H9 (cell line): Measurements from ENCODE around the gene DSTN. TPM values are rescaled to one million over a fixed set of nuclear protein-coding genes. Genes with fewer than 3 reads are reported as not detected.

Experiments used
- DNase-seq: peaks from one replicate; pipeline ENCODE4 v3.0.0-alpha.2; 2017
- H2AFZ ChIP-seq: one replicate; pipeline ENCODE4 v1.6.1; 2013; ENCODE audit warnings: mild to moderate bottlenecking, low read length, control low read depth, moderate library complexity
- H2AK5ac ChIP-seq: 2 replicates; pipeline ENCODE4 v1.6.1; 2013; ENCODE audit warnings: low read length, control low read depth, mixed read lengths; ENCODE audit not compliant: insufficient read length
- H2BK120ac ChIP-seq: one replicate; pipeline ENCODE4 v1.6.1; 2013; ENCODE audit warnings: low read depth, mild to moderate bottlenecking, low read length, control low read depth, inconsistent platforms; ENCODE audit not compliant: poor library complexity, severe bottlenecking
- H2BK12ac ChIP-seq: 2 replicates; pipeline ENCODE4 v1.6.1; 2013; ENCODE audit warnings: low read length, control low read depth, mixed read lengths, low read depth; ENCODE audit not compliant: insufficient read length
- H2BK15ac ChIP-seq: 2 replicates; pipeline ENCODE4 v1.6.1; 2013; ENCODE audit warnings: low read depth, low read length, control low read depth
- H2BK20ac ChIP-seq: one replicate; pipeline ENCODE4 v1.6.1; 2013; ENCODE audit warnings: low read depth, mild to moderate bottlenecking, low read length, control low read depth, inconsistent platforms; ENCODE audit not compliant: poor library complexity, severe bottlenecking
- H2BK5ac ChIP-seq: 2 replicates; pipeline ENCODE4 v1.6.1; 2013; ENCODE audit warnings: low read length, control low read depth, mixed read lengths; ENCODE audit not compliant: insufficient read length
- H3K14ac ChIP-seq: 2 replicates; pipeline ENCODE4 v1.6.1; 2013; ENCODE audit warnings: low read length, control low read depth; ENCODE audit not compliant: insufficient read depth
- H3K18ac ChIP-seq: 2 replicates; pipeline ENCODE4 v1.6.1; 2013; ENCODE audit warnings: low read depth, mild to moderate bottlenecking, mixed read lengths, low read length, control low read depth; ENCODE audit not compliant: insufficient read length
- H3K23ac ChIP-seq: 2 replicates; pipeline ENCODE4 v1.6.1; 2013; ENCODE audit warnings: low read length, control low read depth, mixed read lengths, low read depth; ENCODE audit not compliant: insufficient read length
- H3K23me2 ChIP-seq: 2 replicates; pipeline ENCODE4 v1.6.1; 2013; ENCODE audit warnings: low read depth, mild to moderate bottlenecking, mixed read lengths, low read length, control low read depth; ENCODE audit not compliant: insufficient read length, poor library complexity, severe bottlenecking
- H3K27ac ChIP-seq: 2 replicates; pipeline ENCODE4 v1.5.1; 2013; ENCODE audit warnings: low read length, control low read depth, mixed read lengths, low read depth; ENCODE audit not compliant: insufficient read length
- H3K27me3 ChIP-seq: 2 replicates; pipeline ENCODE4 v1.6.1; 2013; ENCODE audit warnings: low read length, control low read depth, inconsistent platforms; ENCODE audit not compliant: insufficient read depth
- H3K4ac ChIP-seq: 2 replicates; pipeline ENCODE4 v1.6.1; 2013; ENCODE audit warnings: low read depth, mild to moderate bottlenecking, control low read depth, inconsistent platforms, low read length, moderate library complexity
- H3K4me1 ChIP-seq: 2 replicates; pipeline ENCODE4 v1.6.1; 2013; ENCODE audit warnings: low read length, control low read depth, inconsistent platforms; ENCODE audit not compliant: insufficient read depth
- H3K4me2 ChIP-seq: 2 replicates; pipeline ENCODE4 v1.6.1; 2013; ENCODE audit warnings: low read length, control low read depth, mixed read lengths; ENCODE audit not compliant: insufficient read length, insufficient read depth
- H3K56ac ChIP-seq: 2 replicates; pipeline ENCODE4 v1.6.1; 2013; ENCODE audit warnings: low read depth, mild to moderate bottlenecking, mixed read lengths, low read length, control low read depth; ENCODE audit not compliant: insufficient read length
- H3K79me1 ChIP-seq: 2 replicates; pipeline ENCODE4 v1.6.1; 2013; ENCODE audit warnings: low read depth, mild to moderate bottlenecking, moderate library complexity, low read length, control low read depth, inconsistent platforms; ENCODE audit not compliant: insufficient read depth, poor library complexity, severe bottlenecking
- H3K79me2 ChIP-seq: 2 replicates; pipeline ENCODE4 v1.6.1; 2013; ENCODE audit warnings: low read length, control low read depth, inconsistent platforms; ENCODE audit not compliant: insufficient read depth
- H3K9ac ChIP-seq: 2 replicates; pipeline ENCODE4 v1.6.1; 2013; ENCODE audit warnings: low read length, control low read depth, mixed read lengths; ENCODE audit not compliant: insufficient read length; ENCODE audit errors: extremely low read depth
- H3K9me3 ChIP-seq: one replicate; pipeline ENCODE4 v1.6.1; 2013; ENCODE audit warnings: low read depth, low read length, inconsistent platforms; ENCODE audit not compliant: control insufficient read depth
- H3T11ph ChIP-seq: one replicate; pipeline ENCODE4 v1.6.1; 2013; ENCODE audit warnings: mild to moderate bottlenecking, low read length, control low read depth, inconsistent platforms
- H4K20me1 ChIP-seq: one replicate; pipeline ENCODE4 v1.6.1; 2013; ENCODE audit not compliant: control insufficient read depth, insufficient read length, insufficient read depth
- H4K5ac ChIP-seq: 2 replicates; pipeline ENCODE4 v1.6.1; 2013; ENCODE audit warnings: low read depth, mild to moderate bottlenecking, mixed read lengths, low read length, control low read depth; ENCODE audit not compliant: insufficient read length
- H4K8ac ChIP-seq: replicated peaks from 2 replicates; pipeline ENCODE4 v1.6.1; 2013; ENCODE audit warnings: low read length, control low read depth, mixed read lengths, low read depth; ENCODE audit not compliant: insufficient read length
- H4K91ac ChIP-seq: 2 replicates; pipeline ENCODE4 v1.6.1; 2013; ENCODE audit warnings: low read depth, mild to moderate bottlenecking, moderate library complexity, mixed read lengths, low read length, control low read depth; ENCODE audit not compliant: insufficient read length
- H3K27ac Mint-ChIP-seq, 3 experiments: 2 replicates in 2 of 3; 3 replicates in 1 of 3; pipeline ENCODE4 v1.8.0; 2020 to 2021; ENCODE audit warnings: mixed read lengths in 3 of 3, mild to moderate bottlenecking in 1 of 3, moderate library complexity in 1 of 3
- H3K27me3 Mint-ChIP-seq: 2 replicates; pipeline ENCODE4 v1.8.0; 2021; ENCODE audit warnings: low read depth, mild to moderate bottlenecking, moderate library complexity, mixed read lengths
- H3K36me3 Mint-ChIP-seq, 3 experiments: 2 replicates in 2 of 3; 3 replicates in 1 of 3; pipeline ENCODE4 v1.8.0; 2020 to 2021; ENCODE audit warnings: low read depth in 3 of 3, mixed read lengths in 3 of 3; ENCODE audit not compliant: insufficient read depth in 1 of 3
- H3K4me1 Mint-ChIP-seq, 2 experiments: 2 replicates each; pipeline ENCODE4 v1.8.0; 2020; ENCODE audit warnings: mixed read lengths in 2 of 2
- H3K4me3 Mint-ChIP-seq, 2 experiments: 2 replicates in 1 of 2; 3 replicates in 1 of 2; pipeline ENCODE4 v1.8.0; 2020 to 2021; ENCODE audit warnings: mild to moderate bottlenecking in 2 of 2, mixed read lengths in 2 of 2, moderate library complexity in 1 of 2
- H3K9me3 Mint-ChIP-seq, 2 experiments: 2 replicates in 1 of 2; 3 replicates in 1 of 2; pipeline ENCODE4 v1.8.0; 2020; ENCODE audit warnings: mild to moderate bottlenecking in 2 of 2, mixed read lengths in 2 of 2, moderate library complexity in 1 of 2
- CTCF ChIP-seq: fragments of 200-600 bp; sonication (generic); conservative IDR thresholded peaks from 3 replicates; pipeline ENCODE4 v1.8.0; 2021; ENCODE audit warnings: antibody characterized with exemption, mild to moderate bottlenecking
- WGBS: extraction: QIAGEN DNeasy Blood & Tissue Kit; methylation state at CpG from one replicate; pipeline ENCODE4 v1.1.7; 2013; ENCODE audit warnings: missing lambda C conversion rate, low lambda C conversion rate, mixed read lengths; ENCODE audit not compliant: insufficient read length; ENCODE audit errors: extremely low coverage; 5-methylcytosine and 5-hydroxymethylcytosine counted together
- total RNA-seq: library from RNA; stranded (reverse); gene quantifications from 2 replicates; pipeline ENCODE4 v1.2.1, GENCODE V29; 2021

Gene DSTN
- total RNA-seq, 1 experiment from 2014 or later = 145 TPM

DNA sequence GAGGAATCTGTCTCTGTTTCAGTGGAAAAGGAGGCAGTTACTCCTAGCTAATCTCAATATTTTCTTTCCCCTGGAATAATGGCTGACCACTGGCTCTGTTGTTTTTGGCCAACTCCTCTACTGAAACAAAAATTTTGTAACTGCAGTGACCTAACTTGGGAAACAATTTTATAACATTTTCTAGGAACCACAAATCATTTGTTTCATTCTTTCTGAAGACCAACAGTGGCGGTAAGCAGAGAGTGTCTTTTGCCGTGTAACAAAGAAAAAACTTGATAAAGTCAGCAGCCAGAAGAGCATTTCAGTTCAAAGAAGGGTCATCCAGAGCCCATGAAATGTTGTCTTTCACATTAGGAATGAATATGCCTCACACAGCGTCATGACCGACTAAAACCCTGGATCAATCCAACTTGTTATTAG lies 26.9 kb upstream of the DSTN start:
- H3K27ac ChIP-seq = no peak overlapping the region

More for the DNA sequence above, 26.9 kb upstream of the DSTN start:
- no peak overlapping the region for H2BK5ac ChIP-seq
- no peaks in the 10 kb centered on the region for H3K23me2 ChIP-seq
- no peak overlapping the region for H4K8ac ChIP-seq
- H2AK5ac ChIP-seq = no peak overlapping the region
- H2AFZ ChIP-seq = no peak overlapping the region
- no peak overlapping the region for H2BK120ac ChIP-seq
- Mint-ChIP-seq H3K27ac (no peak overlapping the region), H3K9me3 (no peaks in the 10 kb centered on the region), H3K4me1 (peaks cover 3 to 8% of the 10 kb centered on the region in 2 experiments; a peak in 3 of 4 replicates), H3K27me3 (no peaks in the 10 kb centered on the region), H3K4me3 (no peak overlapping the region), H3K36me3 (peaks cover 0 to 1% (median 0%) of the 10 kb centered on the region in 3 experiments; a peak in 1 of 7 replicates)
- no peak overlapping the region for H3K9ac ChIP-seq
- no peak overlapping the region for H3K14ac ChIP-seq
- H3K4me2 ChIP-seq = no peak overlapping the region
- H2BK20ac ChIP-seq = no peak overlapping the region
- TF ChIP-seq CTCF = no peak
- H3K23ac ChIP-seq = no peak overlapping the region
- H3K79me1 ChIP-seq = no peaks in the 10 kb centered on the region
- H3K9me3 ChIP-seq = no peaks in the 10 kb centered on the region
- H2BK12ac ChIP-seq = no peak overlapping the region
- H3K4ac ChIP-seq = no peak overlapping the region
- H4K91ac ChIP-seq = no peak overlapping the region
- H4K5ac ChIP-seq = no peak overlapping the region
- no peaks in the 10 kb centered on the region for H4K20me1 ChIP-seq
- WGBS = no CpG with 5 or more reads among the region's 4 CpGs
- H3K79me2 ChIP-seq = no peaks in the 10 kb centered on the region
- no peak overlapping the region for H2BK15ac ChIP-seq
- no peak overlapping the region for H3K56ac ChIP-seq
- no peak overlapping the region for H3T11ph ChIP-seq
- no peaks in the 10 kb centered on the region for H3K4me1 ChIP-seq
- no peak overlapping the region for H3K18ac ChIP-seq
- H3K27me3 ChIP-seq = no peaks in the 10 kb centered on the region
- DNase-seq = no peak
